HG03175 (cell line): ENCODE results near the gene RTN4R.
"Not testable (repeated sequence)": the region's sequence is repeated elsewhere in the genome, so short reads cannot be mapped to it uniquely, and the experiment has no call there.

ENCODE experiments used
- ATAC-seq: cut with Tn5 transposase; IDR thresholded peaks from one replicate; pipeline ENCODE4 v1.9.1; 2021; ENCODE audit warnings: mild to moderate bottlenecking, moderate library complexity; ENCODE audit not compliant: unreplicated experiment

The RTN4R gene

GRCh38 chr22:20305894-20306645 lies 38.0 kb upstream of the RTN4R start:
- ATAC-seq, result no peak

- ATAC-seq, result not testable (repeated sequence)
Observed at GRCh38 chr22:20305230-20305893, 37.2 kb upstream of the RTN4R start.

- no peak for ATAC-seq
Observed at GRCh38 chr22:20304646-20305045, 36.5 kb upstream of the RTN4R start.

- ATAC-seq, result not testable (repeated sequence)
Observed at GRCh38 chr22:20303229-20303534, 35.1 kb upstream of the RTN4R start.

- no peak for ATAC-seq
Observed at GRCh38 chr22:20302438-20303228, 34.5 kb upstream of the RTN4R start.

- peak; percentile 11 for ATAC-seq
Observed at GRCh38 chr22:20299746-20300136, 31.6 kb upstream of the RTN4R start.

- ATAC-seq, result peak; percentile 56
Observed at GRCh38 chr22:20298803-20299745, 31.0 kb upstream of the RTN4R start.

- ATAC-seq, result no peak
Observed at GRCh38 chr22:20298110-20298802, 30.1 kb upstream of the RTN4R start.

- ATAC-seq, result no peak
Observed at GRCh38 chr22:20297414-20298109, 29.4 kb upstream of the RTN4R start.

GRCh38 chr22:20296598-20296997 lies 28.5 kb upstream of the RTN4R start:
- ATAC-seq, result no peak

- no peak for ATAC-seq
Observed at GRCh38 chr22:20295262-20296064, 27.3 kb upstream of the RTN4R start.

GRCh38 chr22:20292673-20293232 lies 24.6 kb upstream of the RTN4R start:
- ATAC-seq, result no peak

- no peak for ATAC-seq
Observed at GRCh38 chr22:20292108-20292507, 24.0 kb upstream of the RTN4R start.

GRCh38 chr22:20291604-20292063 lies 23.5 kb upstream of the RTN4R start:
- no peak for ATAC-seq

GRCh38 chr22:20291249-20291586 lies 23.1 kb upstream of the RTN4R start:
- no peak for ATAC-seq

GRCh38 chr22:20290578-20291248 lies 22.6 kb upstream of the RTN4R start:
- no peak for ATAC-seq

- no peak for ATAC-seq
Observed at GRCh38 chr22:20290045-20290392, 21.9 kb upstream of the RTN4R start.
